GM19395 (cell line): ENCODE data around the gene NARS2.
"Not testable (repeated sequence)": the region's sequence is repeated elsewhere in the genome, so short reads cannot be mapped to it uniquely, and the experiment has no call there.

ENCODE experiments used
- ATAC-seq: cut with Tn5 transposase; IDR thresholded peaks from one replicate; pipeline ENCODE4 v1.9.1; 2021; ENCODE audit warnings: mild to moderate bottlenecking, moderate library complexity; ENCODE audit not compliant: unreplicated experiment

NARS2 gene

GRCh38 chr11:78548911-78549590, 25.6 kb downstream of the NARS2 start:
- ATAC-seq = no peak

DNA sequence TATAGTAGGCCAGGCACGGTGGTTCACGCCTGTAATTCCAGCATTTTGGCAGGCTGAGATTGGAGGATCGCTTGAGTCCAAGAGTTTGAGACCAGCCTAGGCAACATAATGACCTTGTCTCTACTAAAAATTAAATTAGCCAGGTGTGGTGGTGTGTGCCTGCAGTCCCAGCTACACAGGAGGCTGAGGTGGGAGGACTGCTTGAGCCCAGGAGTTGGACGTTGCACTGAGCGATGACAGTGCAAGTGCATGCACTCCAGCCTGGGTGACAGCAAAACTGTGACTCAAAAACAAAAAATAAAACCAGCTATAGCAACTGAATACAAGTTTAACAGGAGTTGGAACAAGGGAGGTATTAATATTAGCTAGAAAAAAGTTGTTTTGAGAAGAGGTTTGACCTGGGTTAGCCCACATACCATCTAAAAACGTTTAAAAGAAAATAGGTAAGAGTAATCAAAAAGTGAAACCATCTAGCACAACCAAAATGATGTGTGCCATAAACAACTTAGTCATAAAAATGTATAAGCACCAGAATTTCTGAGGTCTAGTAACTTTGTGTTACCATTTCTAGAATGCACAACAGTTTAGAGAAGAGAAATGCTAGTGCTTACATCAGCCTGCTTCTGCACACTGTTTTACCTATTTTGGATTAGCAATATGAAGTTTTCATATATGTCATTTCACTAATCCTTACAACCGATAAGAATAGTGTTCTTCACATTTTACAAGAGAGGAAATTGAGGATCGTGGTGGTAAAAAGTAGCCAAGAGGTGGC, 26.5 kb downstream of the NARS2 start:
- ATAC-seq = no peak

DNA sequence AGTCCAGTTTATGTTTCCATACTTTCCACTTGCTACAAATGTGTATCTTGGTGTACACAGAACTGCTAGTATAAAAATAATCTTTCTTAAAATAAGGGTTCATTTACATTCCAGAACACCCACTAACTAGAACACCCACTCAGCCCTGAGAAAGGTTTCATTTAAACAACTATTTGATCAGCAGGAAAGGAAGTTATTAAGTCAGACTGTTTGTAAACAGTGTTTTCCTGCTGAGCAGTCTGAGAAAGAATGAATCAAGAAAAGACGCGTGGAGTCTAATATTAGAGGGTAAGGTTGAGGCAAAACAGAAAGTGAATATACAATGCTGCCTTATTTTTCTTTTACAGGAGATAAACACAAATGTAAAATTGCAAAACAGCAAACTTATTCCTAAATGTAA, 32.7 kb downstream of the NARS2 start:
- no peak for ATAC-seq

DNA sequence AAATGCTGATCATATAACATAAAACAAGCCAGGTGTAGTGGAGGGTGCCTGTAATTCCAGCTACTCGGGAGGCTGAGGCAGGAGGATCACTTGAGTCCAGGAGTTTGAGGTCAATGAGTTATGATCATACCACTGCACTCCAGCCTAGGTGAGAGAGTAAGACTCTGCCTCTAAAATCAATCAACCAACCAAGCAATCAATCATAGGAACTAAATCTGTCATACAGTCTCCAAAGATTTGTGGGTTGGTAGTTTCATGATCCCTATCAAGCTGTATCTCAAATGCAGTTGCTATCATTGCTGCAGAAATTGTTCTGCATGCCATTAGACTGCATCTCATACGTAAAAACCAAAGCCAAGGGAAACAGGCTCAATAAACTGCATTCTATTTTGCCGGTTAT, 33.1 kb downstream of the NARS2 start:
- ATAC-seq = no peak

- ATAC-seq = no peak
Observed at GRCh38 chr11:78540256-78540655, 34.4 kb downstream of the NARS2 start.

- ATAC-seq = no peak
Observed at GRCh38 chr11:78539506-78539905, 35.2 kb downstream of the NARS2 start.

GRCh38 chr11:78536933-78537332, 37.7 kb downstream of the NARS2 start:
- ATAC-seq = no peak

GRCh38 chr11:78535920-78536319, 38.7 kb downstream of the NARS2 start:
- no peak for ATAC-seq

DNA sequence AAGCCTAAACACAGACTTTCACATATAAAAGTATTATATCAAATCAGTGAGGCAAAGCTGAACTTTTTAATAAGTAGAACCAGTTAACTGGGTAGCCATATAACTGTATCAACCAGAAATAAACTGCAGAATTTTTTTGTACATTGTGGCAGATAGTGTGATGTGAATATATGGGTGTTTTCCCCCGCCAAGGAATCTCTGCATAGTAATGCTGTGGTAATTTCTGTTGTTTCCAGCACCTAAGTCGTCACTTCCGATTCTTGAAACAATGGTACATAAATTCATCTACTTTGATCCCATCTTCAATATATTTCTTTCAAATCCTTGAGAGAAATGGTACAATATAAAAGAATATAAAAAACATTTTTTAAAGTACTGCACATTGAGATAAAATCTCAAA, 39.6 kb downstream of the NARS2 start:
- ATAC-seq = no peak

DNA sequence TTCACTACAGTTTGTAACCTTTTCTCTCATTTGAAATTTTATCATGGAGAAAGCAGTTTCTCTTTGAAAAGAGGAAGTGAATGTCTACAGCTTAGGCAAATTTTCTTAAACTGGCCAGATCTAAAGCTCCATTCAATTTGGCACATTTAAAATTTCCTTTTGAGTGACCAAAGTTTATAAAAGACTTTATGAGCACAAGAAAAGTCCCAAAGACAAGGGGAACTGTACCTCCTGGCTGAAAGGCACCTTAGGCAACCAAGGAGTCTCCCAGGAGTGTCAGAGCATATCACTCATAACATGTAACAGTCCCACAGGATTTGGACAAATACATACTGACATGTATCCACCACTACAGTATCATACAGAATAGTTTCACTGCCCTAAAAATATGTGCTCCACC, 41.3 kb downstream of the NARS2 start:
- ATAC-seq = peak; percentile 83

GRCh38 chr11:78532991-78533390, 41.7 kb downstream of the NARS2 start:
- ATAC-seq = peak; percentile 57

DNA sequence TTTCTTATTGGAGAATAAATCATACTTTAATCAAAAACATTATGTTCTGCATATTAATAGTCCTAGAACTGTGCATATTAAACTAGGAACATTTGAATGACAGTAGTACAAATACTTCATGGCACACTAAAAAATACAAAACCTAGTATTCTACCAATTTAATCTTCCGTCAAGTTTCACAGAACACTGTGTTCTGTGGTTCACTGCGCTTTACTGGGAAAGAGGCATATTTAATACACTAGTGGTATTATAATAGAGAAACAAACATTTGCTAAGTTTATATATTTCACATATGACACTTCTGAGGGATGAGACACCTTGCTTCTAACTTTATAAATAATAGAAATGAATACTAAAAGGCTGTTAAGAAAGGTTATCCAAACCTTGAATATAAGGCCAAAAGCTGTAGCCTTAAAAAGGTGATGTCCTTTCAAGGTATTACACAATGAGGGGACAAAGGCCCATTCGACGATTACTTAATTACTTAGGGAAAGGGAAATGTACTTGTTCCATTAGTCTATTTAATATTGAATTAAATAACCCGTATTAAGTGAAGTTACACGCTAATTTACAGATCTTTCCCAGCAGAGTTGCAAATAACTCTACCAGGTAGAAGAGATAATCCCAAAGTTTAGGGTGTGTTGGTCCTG, 48.0 kb downstream of the NARS2 start:
- ATAC-seq = no peak

GRCh38 chr11:78525720-78526119, 48.9 kb downstream of the NARS2 start:
- ATAC-seq = no peak

- no peak for ATAC-seq
Observed at GRCh38 chr11:78520230-78520629, 54.4 kb downstream of the NARS2 start.

GRCh38 chr11:78516281-78516680, 58.4 kb downstream of the NARS2 start:
- no peak for ATAC-seq

DNA sequence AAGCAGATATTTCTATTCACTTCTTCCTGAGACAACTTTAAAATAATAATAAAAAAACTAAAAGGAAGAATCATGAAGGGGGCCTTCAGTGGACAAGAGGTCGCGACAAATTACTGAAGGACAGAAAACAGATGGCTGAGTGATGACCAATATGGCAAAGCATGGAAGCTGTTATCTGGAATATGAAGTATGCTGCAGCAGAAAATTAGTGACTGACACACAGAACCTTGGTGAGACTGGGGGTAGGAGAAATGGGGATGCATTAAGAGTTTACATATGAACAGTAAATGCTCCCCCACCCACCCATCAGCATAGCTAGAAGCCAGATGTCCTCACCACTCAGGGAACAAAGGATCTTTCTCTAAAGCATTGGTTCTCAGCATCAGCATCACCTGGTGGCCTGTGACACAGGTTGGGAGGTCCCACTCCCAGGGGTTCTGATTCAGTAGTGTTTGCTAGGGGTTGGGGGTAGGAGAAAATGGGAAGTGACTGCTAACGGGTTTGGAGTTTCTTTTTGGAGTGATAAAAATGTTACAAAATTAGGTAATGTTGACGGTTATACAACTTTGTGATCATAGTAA, 59.7 kb downstream of the NARS2 start:
- no peak for ATAC-seq

DNA sequence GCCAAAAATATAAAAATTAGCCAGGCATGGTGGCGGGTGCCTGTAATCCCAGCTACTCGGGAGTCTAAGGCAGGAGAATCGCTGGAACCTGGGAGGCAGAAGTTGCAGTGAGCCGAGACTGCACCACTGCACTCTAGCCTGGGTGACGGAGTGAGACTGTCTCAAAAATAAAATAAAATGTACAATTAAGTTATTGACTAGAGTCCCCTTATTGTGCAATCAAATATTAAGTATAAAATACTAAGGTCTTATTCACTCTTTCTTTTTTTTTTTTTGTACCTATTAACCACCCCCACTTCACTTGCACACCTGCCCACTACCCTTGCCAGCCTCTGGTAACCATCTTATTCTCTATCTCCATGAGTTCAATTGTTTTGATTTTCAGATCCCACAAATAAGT, 61.6 kb downstream of the NARS2 start:
- not testable (repeated sequence) for ATAC-seq

DNA sequence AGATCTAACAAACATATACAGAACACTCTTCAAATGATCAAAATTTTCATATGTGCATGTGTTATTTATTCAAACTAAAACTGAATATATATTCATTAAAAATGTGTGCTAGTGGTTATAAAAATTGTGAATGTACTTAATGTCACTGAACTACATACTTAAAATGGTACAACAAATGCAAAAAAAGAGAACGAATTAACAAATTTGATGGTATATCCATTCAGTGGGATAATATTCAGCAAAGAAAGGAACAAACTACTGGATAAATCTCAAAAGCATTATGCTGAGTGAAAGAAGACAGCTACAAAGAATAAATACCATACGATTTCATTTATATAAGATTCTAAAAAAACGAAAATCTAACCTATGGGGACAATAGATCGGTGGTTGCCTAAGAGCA, 64.1 kb downstream of the NARS2 start:
- ATAC-seq = no peak

DNA sequence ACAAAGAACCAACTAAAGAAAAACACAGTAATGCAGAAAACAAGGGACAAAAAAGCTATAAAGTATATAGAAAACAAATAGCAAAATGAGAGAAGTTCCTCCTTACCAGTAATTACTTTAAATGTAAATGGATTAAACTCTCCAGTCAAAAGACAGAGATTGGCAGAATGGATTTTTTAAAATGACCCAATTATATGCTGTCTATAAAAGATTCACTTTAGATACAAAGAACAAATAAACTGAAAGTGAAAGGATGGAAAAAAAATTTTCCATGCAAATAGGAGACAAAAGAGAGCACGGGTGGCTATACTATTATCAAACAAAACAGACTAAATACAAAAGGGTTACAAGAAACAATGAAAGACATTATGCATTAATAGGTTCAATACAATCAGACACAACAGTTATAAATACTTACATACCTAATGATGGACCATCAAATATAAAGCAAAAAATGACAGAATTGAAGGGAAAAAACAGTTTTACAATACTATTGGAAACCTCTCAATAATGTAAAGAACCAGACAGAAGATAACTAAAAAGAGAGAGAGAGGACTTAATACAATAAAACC, 64.6 kb downstream of the NARS2 start:
- no peak for ATAC-seq

DNA sequence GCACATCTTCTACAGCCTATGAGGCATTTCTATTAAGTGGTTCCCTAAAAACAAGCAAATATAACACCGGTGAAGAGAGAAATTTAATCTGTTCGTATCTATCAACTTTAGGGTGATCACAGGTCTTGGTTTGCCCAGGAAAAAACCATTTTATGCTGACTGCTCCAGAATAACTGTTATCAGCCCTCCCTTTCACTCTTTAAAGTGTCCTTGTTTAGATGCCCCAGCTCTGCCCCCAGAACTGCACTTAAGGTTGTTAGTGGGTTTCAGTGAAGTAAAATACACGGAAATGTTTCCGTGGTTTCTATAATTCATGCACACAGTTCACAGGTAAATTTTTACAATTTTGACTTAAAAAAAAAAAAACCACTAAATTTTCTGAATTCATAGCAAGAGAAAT, 70.0 kb downstream of the NARS2 start:
- no peak for ATAC-seq

DNA sequence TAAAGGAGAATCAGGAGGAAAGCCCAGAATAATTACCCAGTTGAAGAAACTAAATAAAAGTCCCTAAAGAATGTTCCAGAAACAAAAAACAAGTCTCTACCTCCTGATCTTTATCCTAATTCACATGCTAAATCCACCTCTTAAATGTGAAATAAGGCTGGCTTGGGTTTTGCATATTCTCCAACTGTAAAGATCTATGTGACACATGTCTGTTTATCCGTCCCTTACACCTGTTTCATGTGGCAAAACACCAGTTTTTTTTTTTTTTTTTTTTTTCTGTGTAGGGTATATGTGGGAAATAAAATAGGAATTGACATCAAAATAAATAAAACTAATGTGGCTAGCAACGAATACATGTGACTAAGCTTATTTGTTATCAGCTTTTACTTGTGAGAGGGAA, 70.5 kb downstream of the NARS2 start:
- no peak for ATAC-seq
